Measurements from ENCODE around the gene CNP.
"Not testable (repeated sequence)": the region's sequence is repeated elsewhere in the genome, so short reads cannot be mapped to it uniquely, and the experiment has no call there.

The CNP gene

GRCh38 chr17:42020845-42021244, 54.2 kb downstream of the CNP start:
- H3K4me3 ChIP-seq (ENCODE audit: low read depth, low read length) = peak overlapping the region; percentile 97
- H3K27ac ChIP-seq (ENCODE audit: low read depth, low read length); H3K27me3 ChIP-seq (ENCODE audit: insufficient read depth, low read length); H3K36me3 ChIP-seq (ENCODE audit: insufficient read depth, low read length); H2AFZ ChIP-seq (ENCODE audit: low read length, unreplicated experiment): not testable (repeated sequence)
- peaks cover 29% of the 10 kb centered on the region for H3K4me1 ChIP-seq (ENCODE audit: control insufficient read depth, insufficient read depth, low read length, unreplicated experiment)
- H3K79me2 ChIP-seq (ENCODE audit: control insufficient read depth, insufficient read depth, low read length, unreplicated experiment) = peaks cover 29% of the 10 kb centered on the region

GRCh38 chr17:42023524-42024349, 57.1 kb downstream of the CNP start:
- Histone ChIP-seq H2AFZ (ENCODE audit: low read length, unreplicated experiment) (no peak overlapping the region), H3K27ac (ENCODE audit: low read depth, low read length) (peak overlapping the region; percentile 60), H3K4me1 (ENCODE audit: control insufficient read depth, insufficient read depth, low read length, unreplicated experiment) (peaks cover 43% of the 10 kb centered on the region)

GRCh38 chr17:42025191-42025579, 58.6 kb downstream of the CNP start:
- Histone ChIP-seq H3K79me2 (ENCODE audit: control insufficient read depth, insufficient read depth, low read length, unreplicated experiment) (peaks cover 13% of the 10 kb centered on the region), H3K4me1 (ENCODE audit: control insufficient read depth, insufficient read depth, low read length, unreplicated experiment) (peaks cover 43% of the 10 kb centered on the region), H3K36me3 (ENCODE audit: insufficient read depth, low read length) (peaks cover 9% of the 10 kb centered on the region; the same call in 1 of the 2 replicates), H3K27ac (ENCODE audit: low read depth, low read length) (peak overlapping the region; percentile 60), H3K4me3 (ENCODE audit: low read depth, low read length) (0 out of 2 replicates have a peak overlapping the region, but pooled peaks have one; percentile 19), H3K27me3 (ENCODE audit: insufficient read depth, low read length) (no peaks in the 10 kb centered on the region), H2AFZ (ENCODE audit: low read length, unreplicated experiment) (no peak overlapping the region)

More at GRCh38 chr17:42023524-42024349, 57.1 kb downstream of the CNP start:
- H3K79me2 ChIP-seq (ENCODE audit: control insufficient read depth, insufficient read depth, low read length, unreplicated experiment) = peaks cover 15% of the 10 kb centered on the region
- no peak overlapping the region for H3K4me3 ChIP-seq (ENCODE audit: low read depth, low read length)
- no peaks in the 10 kb centered on the region for H3K27me3 ChIP-seq (ENCODE audit: insufficient read depth, low read length)
- H3K36me3 ChIP-seq (ENCODE audit: insufficient read depth, low read length) = peaks cover 9% of the 10 kb centered on the region; the same call in 1 of the 2 replicates

- Histone ChIP-seq H2AFZ (ENCODE audit: low read length, unreplicated experiment) (no peak overlapping the region), H3K4me1 (ENCODE audit: control insufficient read depth, insufficient read depth, low read length, unreplicated experiment) (peaks cover 41% of the 10 kb centered on the region), H3K4me3 (ENCODE audit: low read depth, low read length) (no peak overlapping the region), H3K27ac (ENCODE audit: low read depth, low read length) (no peak overlapping the region; the same call in 1 of the 2 replicates), H3K36me3 (ENCODE audit: insufficient read depth, low read length) (peaks cover 9% of the 10 kb centered on the region; the same call in 1 of the 2 replicates), H3K79me2 (ENCODE audit: control insufficient read depth, insufficient read depth, low read length, unreplicated experiment) (peaks cover 6% of the 10 kb centered on the region), H3K27me3 (ENCODE audit: insufficient read depth, low read length) (no peaks in the 10 kb centered on the region)
Measured at GRCh38 chr17:42025936-42026335, 59.3 kb downstream of the CNP start.

GRCh38 chr17:42026857-42027589, 60.4 kb downstream of the CNP start:
- Histone ChIP-seq H3K36me3 (ENCODE audit: insufficient read depth, low read length) (peaks cover 9% of the 10 kb centered on the region; the same call in 1 of the 2 replicates), H3K79me2 (ENCODE audit: control insufficient read depth, insufficient read depth, low read length, unreplicated experiment) (no peaks in the 10 kb centered on the region), H3K27ac (ENCODE audit: low read depth, low read length) (no peak overlapping the region), H2AFZ (ENCODE audit: low read length, unreplicated experiment) (no peak overlapping the region), H3K4me1 (ENCODE audit: control insufficient read depth, insufficient read depth, low read length, unreplicated experiment) (peaks cover 35% of the 10 kb centered on the region), H3K27me3 (ENCODE audit: insufficient read depth, low read length) (no peaks in the 10 kb centered on the region), H3K4me3 (ENCODE audit: low read depth, low read length) (no peak overlapping the region)
